GM12878 (cell line): ENCODE data around the gene SNPH. TPM values are rescaled to one million over a fixed set of nuclear protein-coding genes. Genes with fewer than 3 reads are reported as not detected.

Experiments used
- ATAC-seq: fragments of 200-7000 bp; cut with Tn5 transposase; 3 replicates; pipeline ENCODE4 v1.9.1; 2020; ENCODE audit warnings: mild to moderate bottlenecking, moderate library complexity
- BruUV-seq: library from RNA; stranded (reverse); fragments of 400-500 nt; replicated peaks from 2 replicates; lab custom pipeline; 2021; lab: Mats Ljungman, UMichigan
- CTCF ChIA-PET: fragments of 300-600 bp; sonication (Branson Sonifier 250); formaldehyde crosslinking; extraction: SDS; loops from one replicate; lab custom pipeline; 2021; ENCODE audit warnings: inconsistent platforms; lab: Yijun Ruan, JAX
- POLR2A ChIA-PET: fragments of 350-600 bp; formaldehyde crosslinking; extraction: SDS; loops from one replicate; lab custom pipeline; 2021; ENCODE audit warnings: inconsistent platforms; lab: Charles Lee
- RAD21 ChIA-PET: fragments of 300-600 bp; sonication (Branson Sonifier 250); formaldehyde crosslinking; loops from one replicate; lab custom pipeline; 2023; ENCODE audit warnings: antibody characterized with exemption; ENCODE audit not compliant: unreplicated experiment; lab: Charles Lee
- SMC1A ChIA-PET: fragments of 300-600 bp; sonication (Branson Sonifier 250); formaldehyde crosslinking; loops from one replicate; lab custom pipeline; 2023; ENCODE audit not compliant: unreplicated experiment, uncharacterized antibody; lab: Charles Lee
- DNase-seq: peaks from one replicate; pipeline ENCODE4 v3.0.0-alpha.2; 2011; ENCODE audit warnings: low read depth, low spot score
- FAIRE-seq: peaks from 3 replicates; lab custom pipeline; 2011; peaks lifted over from hg19 to GRCh38; lab: Jason Lieb, UNC
- H2AFZ ChIP-seq: 2 replicates; pipeline ENCODE4 v1.6.0; 2011; ENCODE audit warnings: low read depth, low read length, control low read depth; ENCODE audit not compliant: control insufficient read depth
- H3K27ac ChIP-seq: 2 replicates; pipeline ENCODE4 v1.5.1; 2011; ENCODE audit warnings: control low read depth; ENCODE audit not compliant: control insufficient read depth, insufficient read depth
- H3K27me3 ChIP-seq, 2 experiments: replicated peaks in 1 of 2; 2 replicates each; pipeline versions ENCODE4 v1.6.0 to v1.6.1; 2011; ENCODE audit warnings: low read length in 1 of 2; ENCODE audit not compliant: control insufficient read depth in 2 of 2, insufficient read depth in 2 of 2
- H3K36me3 ChIP-seq, 2 experiments: 2 replicates each; pipeline ENCODE4 v1.5.1; 2011; ENCODE audit warnings: low read length in 1 of 2; ENCODE audit not compliant: control insufficient read depth in 2 of 2, insufficient read depth in 2 of 2
- H3K4me1 ChIP-seq: 2 replicates; pipeline ENCODE4 v1.6.1; 2011; ENCODE audit warnings: mild to moderate bottlenecking, low read length, moderate library complexity, mixed read lengths; ENCODE audit not compliant: control insufficient read depth, insufficient read depth
- H3K4me2 ChIP-seq: 2 replicates; pipeline ENCODE4 v1.6.0; 2011; ENCODE audit warnings: control low read depth; ENCODE audit not compliant: control insufficient read depth, insufficient read depth
- H3K4me3 ChIP-seq: fragments of 200-600 bp; sonication (generic); 2 replicates; pipeline ENCODE4 v1.5.1; 2016
- H3K79me2 ChIP-seq: 2 replicates; pipeline ENCODE4 v1.6.0; 2011; ENCODE audit warnings: low read length; ENCODE audit not compliant: control insufficient read depth, insufficient read depth
- H3K9ac ChIP-seq: 2 replicates; pipeline ENCODE4 v1.8.0; 2011; ENCODE audit warnings: low read length, control low read depth, mixed read lengths; ENCODE audit not compliant: control insufficient read depth, insufficient read depth
- H3K9me3 ChIP-seq: replicated peaks from 3 replicates; pipeline ENCODE4 v1.5.1; 2011; ENCODE audit warnings: mild to moderate bottlenecking, low read length; ENCODE audit not compliant: control insufficient read depth, insufficient read depth
- H4K20me1 ChIP-seq: 2 replicates; pipeline ENCODE4 v1.6.0; 2011; ENCODE audit not compliant: control insufficient read depth, insufficient read depth
- ATF3 ChIP-seq: IDR thresholded peaks from 2 replicates; pipeline ENCODE4 v1.6.1; 2011; ENCODE audit warnings: low read depth, mild to moderate bottlenecking, low read length, moderate library complexity, borderline replicate concordance; ENCODE audit errors: extremely low read depth
- HDGF ChIP-seq: fragments of 450-650 bp; IDR thresholded peaks from 2 replicates; pipeline ENCODE4 v1.6.1; 2016; ENCODE audit warnings: antibody characterized with exemption
- KLF5 ChIP-seq: fragments of 450-650 bp; IDR thresholded peaks from 2 replicates; pipeline ENCODE4 v1.6.1; 2014; ENCODE audit warnings: mild to moderate bottlenecking; ENCODE audit not compliant: partially characterized antibody
- MXI1 ChIP-seq: fragments of 150-350 bp; IDR thresholded peaks from 2 replicates; pipeline ENCODE4 v1.6.1; 2011; ENCODE audit warnings: low read depth, mild to moderate bottlenecking, inconsistent platforms, low read length, improper control_type of control experiment
- NFYA ChIP-seq: IDR thresholded peaks from 2 replicates; pipeline ENCODE4 v1.6.1; 2011; ENCODE audit warnings: low read depth, mild to moderate bottlenecking, low read length, improper control_type of control experiment, borderline replicate concordance
- NR2C2 ChIP-seq: IDR thresholded peaks from 2 replicates; pipeline ENCODE4 v1.6.1; 2011; ENCODE audit warnings: borderline replicate concordance, low read depth; ENCODE audit not compliant: control insufficient read depth, insufficient read length
- PAX5 ChIP-seq: IDR thresholded peaks from 2 replicates; pipeline ENCODE4 v1.6.1; 2011; ENCODE audit warnings: low read depth, low read length, borderline replicate concordance
- PKNOX1 ChIP-seq: fragments of 450-650 bp; IDR thresholded peaks from 2 replicates; pipeline ENCODE4 v1.6.1; 2016; ENCODE audit warnings: mild to moderate bottlenecking
- PML ChIP-seq: IDR thresholded peaks from 2 replicates; pipeline ENCODE4 v1.6.1; 2012; ENCODE audit warnings: low read length, inconsistent platforms
- POLR2A ChIP-seq: IDR thresholded peaks from 2 replicates; pipeline ENCODE4 v1.6.1; 2011; ENCODE audit warnings: low read depth, mild to moderate bottlenecking, low read length
- RB1 ChIP-seq: fragments of 450-650 bp; formaldehyde crosslinking; IDR thresholded peaks from 2 replicates; pipeline ENCODE4 v1.6.1; 2017; ENCODE audit warnings: mild to moderate bottlenecking, borderline replicate concordance
- SMAD5 ChIP-seq: IDR thresholded peaks from 2 replicates; pipeline ENCODE4 v1.6.1; 2016; ENCODE audit warnings: antibody characterized with exemption, low read depth
- SMARCA5 ChIP-seq: fragments of 450-650 bp; IDR thresholded peaks from 2 replicates; pipeline ENCODE4 v1.6.1; 2017; ENCODE audit warnings: mild to moderate bottlenecking
- ZNF384 ChIP-seq: IDR thresholded peaks from 2 replicates; pipeline ENCODE4 v1.6.1; 2012; ENCODE audit warnings: low read depth, mild to moderate bottlenecking, low read length, improper control_type of control experiment, borderline replicate concordance
- WGBS: methylation state at CpG from one replicate; pipeline ENCODE4 v1.1.6; 2016; ENCODE audit warnings: low lambda C conversion rate; ENCODE audit not compliant: insufficient replicate concordance, insufficient coverage; ENCODE audit errors: missing lambda C conversion rate; 5-methylcytosine and 5-hydroxymethylcytosine counted together
- in situ Hi-C: fragments of 300-500 bp; cut with MboI; formaldehyde crosslinking; loops from 9 replicates; pipeline ENCODE4 v1.14.3; 2018; ENCODE audit warnings: mixed read lengths
- intact Hi-C: fragments of 100-400 bp; cut with micrococcal nuclease; formaldehyde crosslinking; loops from one replicate; pipeline ENCODE4 v1.14.2; 2022; ENCODE audit not compliant: unreplicated experiment
- polyA plus RNA-seq, 11 experiments: library from polyadenylated mRNA; depleted of rRNA in 4 of 11; unstranded in 6 of 11; stranded (reverse) in 5 of 11; fragments of >200 nt; fragmentation: Nextera tagmentation in 4 of 11; fragmentation: Illumina TruSeq in 1 of 11; extraction: Ambion mirVana in 4 of 11; extraction: Trizol in 1 of 11; gene quantifications; 1 replicate in 1 of 11; 2 replicates in 10 of 11; pipeline versions ENCODE4 v1.2.1 to v1.2.3, GENCODE V29; 2011 to 2016; ENCODE audit warnings: inconsistent platforms in 2 of 11, missing spikeins in 2 of 11, low read depth in 1 of 11
- total RNA-seq, 4 experiments: library from RNA; depleted of rRNA in 3 of 4; stranded (reverse); fragments of >200 nt in 3 of 4; fragmentation: Illumina TruSeq in 1 of 4; extraction: Trizol in 1 of 4; gene quantifications; 2 replicates each; pipeline versions ENCODE4 v1.2.1 to v1.2.3, GENCODE V29; 2013 to 2021
- TF ChIP-seq, protein P1 (sequence below): fragments of 450-650 bp; IDR thresholded peaks from 2 replicates; pipeline ENCODE4 v1.6.1; 2016; ENCODE audit warnings: mild to moderate bottlenecking
- TF ChIP-seq, protein P2 (sequence below): IDR thresholded peaks from 2 replicates; pipeline ENCODE4 v1.6.1; 2012; ENCODE audit warnings: low read depth, low read length, improper control_type of control experiment

SNPH gene
- total and polyA plus RNA-seq, 10 of the 15 experiments (the other 5 are each of a cell fraction or from before 2014, with no cell fraction given): 0.02 to 0.45 (median 0.34) TPM; not detected in 2

GRCh38 chr20:1245578-1245977, 20.5 kb upstream of the SNPH start:
- no peak overlapping the region for H3K27ac ChIP-seq
- in situ Hi-C loops (no loop called here), intact Hi-C loops (no loop called here)
- SMC1A ChIA-PET: no interaction called here
- FAIRE-seq (no peak), ATAC-seq (no peak), DNase-seq (no peak)
- WGBS: 71% methylated on average over 2 of the region's 2 CpGs
- H3K4me3 ChIP-seq: no peak overlapping the region
- no peak overlapping the region for H3K4me2 ChIP-seq
- POLR2A ChIA-PET: no interaction called here
- no peak overlapping the region for H2AFZ ChIP-seq
- TF ChIP-seq KLF5 (no peak), NFYA (no peak), ATF3 (no peak), HDGF (no peak), PML (no peak), PKNOX1 (no peak), SMAD5 (no peak), PAX5 (no peak), ZNF384 (no peak), POLR2A (no peak), SMARCA5 (no peak), NR2C2 (no peak), RB1 (no peak), MXI1 (no peak)
- TF ChIP-seq, protein P1, sequence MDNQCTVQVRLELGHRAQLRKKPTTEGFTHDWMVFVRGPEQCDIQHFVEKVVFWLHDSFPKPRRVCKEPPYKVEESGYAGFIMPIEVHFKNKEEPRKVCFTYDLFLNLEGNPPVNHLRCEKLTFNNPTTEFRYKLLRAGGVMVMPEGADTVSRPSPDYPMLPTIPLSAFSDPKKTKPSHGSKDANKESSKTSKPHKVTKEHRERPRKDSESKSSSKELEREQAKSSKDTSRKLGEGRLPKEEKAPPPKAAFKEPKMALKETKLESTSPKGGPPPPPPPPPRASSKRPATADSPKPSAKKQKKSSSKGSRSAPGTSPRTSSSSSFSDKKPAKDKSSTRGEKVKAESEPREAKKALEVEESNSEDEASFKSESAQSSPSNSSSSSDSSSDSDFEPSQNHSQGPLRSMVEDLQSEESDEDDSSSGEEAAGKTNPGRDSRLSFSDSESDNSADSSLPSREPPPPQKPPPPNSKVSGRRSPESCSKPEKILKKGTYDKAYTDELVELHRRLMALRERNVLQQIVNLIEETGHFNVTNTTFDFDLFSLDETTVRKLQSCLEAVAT: no peak
- TF ChIP-seq, protein P2, sequence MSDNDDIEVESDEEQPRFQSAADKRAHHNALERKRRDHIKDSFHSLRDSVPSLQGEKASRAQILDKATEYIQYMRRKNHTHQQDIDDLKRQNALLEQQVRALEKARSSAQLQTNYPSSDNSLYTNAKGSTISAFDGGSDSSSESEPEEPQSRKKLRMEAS: no peak
- H3K36me3 ChIP-seq: no peaks in the 10 kb centered on the region
- no TSS peak for BruUV-seq
- no peaks in the 10 kb centered on the region for H3K27me3 ChIP-seq
- RAD21 ChIA-PET: no interaction called here
- CTCF ChIA-PET: no interaction called here
- no peaks in the 10 kb centered on the region for H3K79me2 ChIP-seq
- no peaks in the 10 kb centered on the region for H3K9me3 ChIP-seq
- H4K20me1 ChIP-seq: no peaks in the 10 kb centered on the region
- H3K4me1 ChIP-seq: no peaks in the 10 kb centered on the region
- H3K9ac ChIP-seq: no peak overlapping the region
